Erythroblast (primary cell): ENCODE results near the gene PHACTR2.
"Not testable (repeated sequence)": the region's sequence is repeated elsewhere in the genome, so short reads cannot be mapped to it uniquely, and the experiment has no call there.

Experiments used
- GATA1 ChIP-seq: IDR thresholded peaks from 2 replicates; pipeline ENCODE4 v1.6.1; 2011; ENCODE audit warnings: low read depth, mild to moderate bottlenecking, control low read depth, low read length, moderate library complexity
- POLR2A ChIP-seq: IDR thresholded peaks from 2 replicates; pipeline ENCODE4 v1.6.1; 2011; ENCODE audit warnings: mild to moderate bottlenecking, low read length

DNA sequence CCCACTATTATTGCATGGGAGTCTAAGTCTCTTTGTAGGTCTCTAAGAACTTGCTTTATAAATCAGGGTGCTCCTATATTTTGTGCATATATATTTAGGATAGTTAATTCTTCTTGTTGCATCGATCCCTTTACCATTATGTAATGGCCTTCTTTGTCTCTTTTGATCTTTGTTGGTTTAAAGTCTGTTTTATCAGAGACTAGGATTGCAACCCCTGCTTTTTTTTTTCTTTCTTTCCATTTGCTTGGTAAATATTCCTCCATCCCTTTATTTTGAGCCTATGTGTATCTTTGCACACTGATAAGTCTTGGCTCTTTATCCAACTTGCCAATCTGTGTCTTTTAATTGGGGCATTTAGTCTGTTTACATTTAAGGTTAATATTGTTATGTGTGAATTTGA lies 8.3 kb upstream of the PHACTR2 start:
- not testable (repeated sequence) for TF ChIP-seq POLR2A, GATA1
